ENCODE results near the gene HIP1.
"Not testable (repeated sequence)": the region's sequence is repeated elsewhere in the genome, so short reads cannot be mapped to it uniquely, and the experiment has no call there.

HIP1 gene

DNA sequence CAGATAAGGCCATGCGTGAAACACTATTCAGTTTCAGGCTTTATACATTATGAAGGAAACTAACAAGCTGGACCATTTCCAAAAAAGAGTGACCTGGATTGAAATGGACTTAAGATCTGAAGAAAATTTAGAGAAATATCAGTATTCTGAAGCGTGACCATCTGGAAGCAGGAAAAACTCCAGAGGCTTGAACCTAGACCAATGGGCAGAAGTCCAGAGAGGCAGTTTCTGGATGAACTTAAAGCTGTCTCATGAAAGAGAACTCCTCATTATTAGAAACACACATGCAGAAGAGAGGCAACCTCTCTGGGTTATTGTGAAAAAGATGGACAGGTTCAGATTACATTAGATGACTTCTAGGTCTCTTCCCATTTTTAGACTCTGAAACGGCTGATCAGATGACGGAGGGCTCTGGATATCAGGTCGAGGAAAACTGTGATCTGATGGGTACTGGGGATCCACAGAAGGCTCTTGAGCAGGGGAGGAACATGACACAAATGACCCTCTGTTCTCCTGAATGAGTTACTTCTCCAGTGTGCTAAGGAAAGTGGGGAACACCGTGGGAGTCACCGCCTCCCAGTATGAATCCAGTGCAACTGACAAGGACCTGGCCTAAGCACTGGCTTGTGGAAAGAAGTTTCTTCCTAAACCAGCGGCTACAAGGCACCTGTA lies 130.2 kb downstream of the HIP1 start:
- DNase-seq, result no peak

DNA sequence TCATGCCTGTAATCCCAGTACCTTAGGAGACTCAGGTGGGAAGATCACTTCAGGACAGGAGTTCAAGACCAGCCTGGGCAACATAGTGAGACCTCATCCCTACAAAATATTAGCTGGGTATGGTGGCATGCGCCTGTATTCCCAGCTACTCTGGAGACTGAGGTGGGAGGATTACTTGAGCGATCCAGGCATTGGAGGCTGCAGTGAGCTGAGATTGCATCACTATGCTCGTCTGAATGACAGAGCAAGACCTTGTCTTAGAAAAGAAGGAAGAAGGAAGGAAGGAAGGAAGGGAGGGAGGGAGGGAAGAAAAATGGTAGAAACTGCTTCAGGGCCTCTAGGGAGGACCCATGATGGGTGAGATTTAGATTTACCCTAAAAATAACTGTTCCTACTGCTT lies 134.3 kb downstream of the HIP1 start:
- no peak for DNase-seq

DNA sequence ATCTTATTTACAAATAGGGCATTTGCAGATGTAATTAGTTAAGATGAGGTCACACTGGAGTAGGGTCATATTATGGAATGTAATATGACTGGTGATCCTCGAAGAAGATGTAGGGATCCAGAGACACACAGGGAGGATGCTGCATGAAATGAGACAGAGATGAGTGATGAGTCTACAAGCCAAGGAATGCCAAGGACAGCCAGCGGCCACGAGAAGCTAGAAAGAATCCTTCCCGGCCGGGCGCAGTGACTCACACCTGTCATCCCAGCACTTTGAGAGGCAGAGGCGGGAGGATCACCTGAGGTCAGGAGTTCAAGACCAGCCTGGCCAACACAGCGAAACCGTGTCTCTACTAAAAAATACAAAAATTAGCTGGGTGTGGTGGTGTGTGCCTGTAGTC lies 135.9 kb downstream of the HIP1 start:
- DNase-seq, result not testable (repeated sequence)

DNA sequence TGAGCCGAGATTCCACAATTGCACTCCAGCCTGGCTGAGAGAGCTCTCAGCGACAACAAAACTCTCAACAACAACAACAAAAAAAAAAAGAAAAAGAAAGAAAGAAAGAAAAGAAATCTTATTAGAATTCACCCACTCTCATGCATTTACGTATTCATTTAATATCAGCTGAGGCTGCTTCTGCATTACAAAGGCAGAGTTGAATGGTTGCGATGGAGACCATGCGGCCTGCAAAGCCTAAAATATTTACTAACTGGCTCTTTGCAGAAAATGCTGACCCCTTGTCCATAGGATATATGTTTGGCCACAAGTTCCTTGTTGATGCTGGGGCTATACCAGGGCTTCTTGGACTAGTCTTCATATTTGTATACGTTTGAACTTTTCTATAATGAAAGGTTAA lies 137.2 kb downstream of the HIP1 start:
- DNase-seq, result no peak

DNA sequence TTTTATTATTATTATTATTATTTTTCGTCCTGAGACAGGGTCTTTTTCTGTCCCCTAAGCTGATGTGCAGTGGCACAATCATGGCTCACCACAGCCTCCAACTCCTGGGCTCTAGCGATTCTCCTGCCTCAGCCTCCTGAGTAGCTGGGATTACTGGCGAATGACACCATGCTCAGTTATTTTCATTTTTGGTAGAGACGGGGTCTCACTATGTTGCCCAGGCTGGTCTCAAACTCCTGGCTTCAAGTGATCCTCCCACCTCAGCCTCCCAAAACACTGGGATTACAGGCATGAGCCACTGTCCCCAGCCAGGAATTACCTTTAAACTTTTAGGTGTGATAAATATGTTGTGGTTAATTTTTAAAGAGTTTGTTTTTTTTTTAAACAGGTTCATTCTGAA lies 138.0 kb downstream of the HIP1 start:
- not testable (repeated sequence) for DNase-seq

DNA sequence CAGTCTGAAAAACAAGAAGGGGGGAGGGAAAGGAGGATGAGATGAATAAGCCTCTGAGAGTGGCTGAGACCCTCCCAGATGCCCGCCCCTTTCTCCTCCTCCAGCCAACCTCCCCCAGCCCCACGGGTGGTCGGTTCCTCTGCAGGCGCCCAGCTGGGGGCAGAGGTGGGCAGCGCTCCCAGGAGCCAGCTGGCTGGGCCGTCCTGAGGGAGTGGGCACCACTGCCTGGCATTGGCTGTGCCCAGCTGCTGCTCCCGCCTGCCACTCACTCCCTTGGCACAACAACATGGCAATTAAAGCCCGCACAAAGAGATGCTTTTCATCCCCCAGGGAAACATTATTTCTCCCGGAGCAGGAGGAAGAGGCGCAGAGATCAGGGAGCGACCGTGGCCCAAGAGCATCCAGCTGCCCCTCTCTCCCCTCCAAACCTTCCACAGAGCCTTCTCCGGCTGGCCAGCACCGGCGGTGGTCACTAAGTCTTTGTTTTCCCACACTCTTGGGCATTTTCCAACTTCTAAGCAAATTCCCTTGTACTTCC lies 139.4 kb downstream of the HIP1 start:
- DNase-seq, result no peak

DNA sequence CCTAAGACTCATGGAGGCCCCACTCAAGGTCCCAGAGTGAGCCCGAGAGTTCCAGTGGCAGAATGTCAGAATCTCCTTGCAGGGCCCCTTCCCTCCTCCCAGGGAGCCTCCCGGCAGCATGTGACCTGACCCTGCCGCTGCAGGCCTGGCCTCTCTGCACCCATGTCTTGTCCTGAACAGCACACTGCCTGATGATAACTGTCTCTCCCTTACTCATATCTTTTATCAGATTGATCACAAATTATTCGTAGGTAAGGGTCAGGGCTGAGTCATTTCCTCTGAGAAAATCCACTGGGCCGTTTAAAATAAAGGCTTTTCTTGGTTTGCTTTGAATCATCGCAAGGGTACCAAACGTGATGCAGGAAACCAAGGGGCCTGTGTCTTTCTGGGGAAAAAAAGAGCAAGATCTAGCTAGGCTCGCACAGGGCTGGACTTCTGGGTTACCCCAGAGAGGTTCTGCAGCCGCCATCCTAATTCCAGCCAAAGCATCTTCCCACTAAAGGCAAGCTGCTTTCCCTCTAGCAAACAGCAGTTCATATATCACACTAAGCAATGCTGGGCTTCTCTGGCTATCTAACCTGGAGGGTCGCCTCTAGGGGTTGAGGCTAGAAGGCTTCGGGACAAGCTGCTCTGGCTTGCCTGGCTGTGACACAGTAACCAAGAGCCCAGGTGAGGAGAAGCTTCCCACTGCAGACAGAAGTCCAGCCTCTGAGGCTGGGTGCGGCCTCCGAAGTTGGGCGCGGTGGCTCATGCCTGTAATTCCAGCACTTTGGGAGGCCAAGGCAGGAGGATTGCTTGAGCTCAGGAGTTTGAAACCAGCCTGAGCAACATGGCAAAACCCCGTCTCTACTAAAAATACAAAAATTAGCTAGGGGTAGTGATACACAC lies 141.8 kb downstream of the HIP1 start:
- DNase-seq, result no peak

DNA sequence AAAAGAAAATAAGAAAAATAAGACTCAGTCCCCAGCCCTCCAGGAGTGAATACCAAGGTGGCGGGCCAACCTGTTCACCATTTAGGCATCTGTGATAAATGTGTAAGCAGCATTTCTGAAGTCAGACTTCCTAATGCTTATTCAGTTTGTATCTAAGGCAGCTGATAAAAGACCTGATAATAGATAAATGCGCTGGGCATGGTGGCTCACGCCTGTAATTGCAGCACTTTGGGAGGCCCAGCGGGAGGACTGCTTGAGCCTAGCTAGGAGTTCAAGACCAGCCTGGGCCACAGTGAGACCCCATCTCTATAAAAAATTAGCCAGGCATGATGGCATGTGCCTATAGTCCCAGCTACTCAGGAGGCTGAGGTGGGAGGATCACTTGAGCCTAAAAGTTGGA lies 143.0 kb downstream of the HIP1 start:
- no peak for DNase-seq

DNA sequence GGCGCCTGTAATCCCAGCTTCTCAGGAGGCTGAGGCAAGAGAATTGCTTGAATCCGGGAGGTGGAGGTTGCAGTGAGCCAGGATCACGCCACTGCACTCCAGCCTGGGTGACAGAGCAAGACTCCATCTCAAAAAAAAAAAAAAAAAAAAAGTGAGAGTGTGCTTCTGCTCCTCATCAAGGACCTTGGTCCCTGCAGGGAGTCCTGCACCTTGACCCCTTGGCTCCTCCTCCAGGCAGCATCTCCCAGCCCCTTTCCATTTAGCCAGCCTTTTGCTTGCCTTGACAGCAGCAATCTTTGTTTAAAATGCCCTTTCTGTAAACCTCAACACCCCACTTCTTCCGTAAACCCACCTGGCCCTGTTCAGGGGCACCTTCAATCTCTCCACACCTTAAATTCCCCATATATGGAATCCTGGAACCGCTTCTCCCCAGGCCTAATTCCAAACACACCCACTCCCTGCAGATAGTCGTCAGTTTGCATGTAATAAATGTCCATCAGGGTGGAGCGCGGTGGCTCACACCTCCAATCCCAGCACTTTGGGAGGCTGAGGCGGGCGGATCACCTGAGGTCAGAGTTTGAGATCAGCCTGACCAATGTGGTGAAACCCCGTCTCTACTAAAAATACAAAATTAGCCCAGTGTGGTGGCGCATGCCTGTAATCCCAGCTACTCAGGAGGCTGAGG lies 145.1 kb downstream of the HIP1 start:
- not testable (repeated sequence) for DNase-seq

DNA sequence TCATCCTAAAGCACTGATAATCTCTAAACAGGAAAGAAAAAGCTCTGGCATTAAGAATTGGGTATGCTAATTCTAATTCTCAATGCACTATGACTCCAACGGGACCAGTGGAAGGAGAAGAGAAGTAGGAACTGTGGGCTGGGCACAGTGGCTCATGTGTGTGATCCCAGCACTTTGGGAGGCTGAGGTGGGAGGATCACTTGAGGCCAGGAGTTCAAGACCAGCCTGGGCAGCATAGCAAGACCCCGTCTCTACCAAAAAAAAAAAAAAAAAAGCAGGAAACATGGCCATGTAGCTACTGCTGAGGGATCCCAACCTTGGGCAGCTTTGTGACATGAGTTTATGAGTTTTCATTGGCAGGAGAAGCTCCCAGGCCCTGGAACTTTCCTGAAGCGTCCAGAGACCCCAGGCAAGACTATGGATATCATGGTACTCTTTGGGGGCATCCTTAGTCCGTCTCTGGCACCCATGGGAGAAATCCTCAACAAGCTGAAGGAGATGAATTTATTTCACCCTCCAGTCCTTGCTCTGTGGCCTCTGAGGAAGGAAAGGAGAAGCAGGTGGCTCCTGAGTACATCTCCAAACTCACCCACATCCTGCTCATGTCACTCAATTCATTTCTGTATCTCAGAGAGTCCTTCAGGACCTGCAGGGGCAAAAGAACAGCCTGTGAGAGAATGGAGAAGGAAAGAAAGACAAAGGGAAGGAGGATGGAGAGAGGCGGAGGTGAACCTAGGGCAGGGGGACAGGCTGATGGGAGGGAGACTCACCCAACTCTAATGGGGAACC lies 147.1 kb downstream of the HIP1 start:
- DNase-seq, result no peak

DNA sequence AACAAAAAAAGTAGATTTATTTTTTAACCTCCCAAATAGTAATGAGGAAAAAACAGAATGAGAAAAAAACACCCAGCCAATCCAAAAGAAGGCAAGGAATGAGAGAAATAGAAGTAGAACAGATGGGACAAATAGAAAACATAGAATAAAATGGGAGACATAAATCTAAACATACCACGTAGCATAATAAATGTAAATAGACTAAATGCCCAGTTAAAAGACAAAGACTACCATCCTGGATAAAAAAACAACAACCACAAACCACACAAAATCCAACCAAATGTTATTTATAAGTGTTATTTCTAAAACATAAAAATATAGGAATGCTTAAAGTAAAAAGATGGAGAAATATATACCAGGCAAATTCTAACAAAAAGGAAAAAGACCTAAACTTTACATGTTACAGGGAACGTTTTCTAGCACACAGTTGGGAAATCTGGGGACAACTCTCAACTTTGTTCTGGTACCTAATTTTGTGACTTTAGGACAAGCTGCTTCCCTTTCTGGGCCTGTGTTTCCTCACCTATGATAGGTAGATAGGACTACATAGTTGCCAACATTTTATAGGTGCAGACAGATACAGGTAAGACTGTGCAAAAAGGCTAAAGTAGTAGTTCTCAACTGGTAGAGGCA lies 148.3 kb downstream of the HIP1 start:
- no peak for DNase-seq

DNA sequence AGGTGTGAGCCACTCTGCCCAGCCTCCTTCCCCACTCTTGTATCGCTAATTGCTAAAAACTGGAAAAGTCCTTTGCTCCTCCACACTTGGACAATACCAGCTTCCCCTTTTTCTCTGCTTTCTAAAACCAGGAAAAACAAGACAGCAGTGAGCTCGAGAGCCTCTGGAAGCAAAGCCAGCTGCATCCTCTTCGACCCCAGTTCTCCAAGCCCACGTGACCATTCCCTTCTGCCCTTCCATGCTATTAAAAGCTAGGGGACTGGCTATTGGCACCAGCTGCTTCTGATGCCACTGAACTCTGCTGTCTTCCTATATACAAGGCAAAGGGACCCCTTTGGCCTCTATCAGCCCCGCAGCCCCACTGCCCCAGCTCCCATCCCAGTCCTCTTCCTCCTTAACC lies 154.4 kb downstream of the HIP1 start:
- no peak for DNase-seq

DNA sequence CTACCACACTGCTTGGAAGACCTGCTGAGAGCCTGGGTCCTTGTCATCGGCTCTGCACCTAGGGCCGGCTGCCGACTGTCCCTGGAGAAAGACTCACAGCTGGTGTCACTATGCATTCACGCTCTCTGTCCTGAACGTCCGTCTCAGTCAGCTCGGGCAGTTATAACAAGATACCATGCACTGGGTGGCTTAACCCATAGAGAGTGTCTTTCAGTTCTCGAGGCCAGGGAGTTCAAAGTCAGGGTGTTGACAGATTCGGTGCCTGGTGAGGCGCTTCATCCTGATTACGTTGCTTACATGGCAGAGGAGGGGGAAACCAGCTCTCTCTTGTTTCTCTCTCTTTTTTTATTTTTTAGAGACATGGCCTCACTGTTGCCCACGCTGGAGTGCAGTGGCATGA lies 155.5 kb downstream of the HIP1 start:
- DNase-seq, result no peak

DNA sequence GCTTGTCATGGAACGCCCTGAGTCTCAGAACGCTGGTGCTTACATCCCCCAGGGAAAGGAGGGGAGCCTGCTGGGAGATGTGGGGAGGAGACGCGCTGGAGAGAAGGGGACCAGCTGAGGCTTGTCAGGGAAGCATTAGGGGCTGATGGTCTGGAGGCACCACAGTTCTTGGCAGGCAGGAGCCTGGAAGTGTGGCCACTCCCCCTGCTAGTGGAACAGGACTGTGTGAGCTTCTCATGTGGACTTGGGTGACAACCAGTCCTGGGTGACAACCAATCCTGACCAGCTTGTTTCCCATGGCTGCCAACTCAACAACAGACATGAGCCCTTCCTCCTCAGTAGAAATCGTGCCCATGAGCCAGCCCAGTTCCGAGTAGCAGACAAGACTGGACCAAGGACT lies 158.8 kb downstream of the HIP1 start:
- DNase-seq, result no peak

DNA sequence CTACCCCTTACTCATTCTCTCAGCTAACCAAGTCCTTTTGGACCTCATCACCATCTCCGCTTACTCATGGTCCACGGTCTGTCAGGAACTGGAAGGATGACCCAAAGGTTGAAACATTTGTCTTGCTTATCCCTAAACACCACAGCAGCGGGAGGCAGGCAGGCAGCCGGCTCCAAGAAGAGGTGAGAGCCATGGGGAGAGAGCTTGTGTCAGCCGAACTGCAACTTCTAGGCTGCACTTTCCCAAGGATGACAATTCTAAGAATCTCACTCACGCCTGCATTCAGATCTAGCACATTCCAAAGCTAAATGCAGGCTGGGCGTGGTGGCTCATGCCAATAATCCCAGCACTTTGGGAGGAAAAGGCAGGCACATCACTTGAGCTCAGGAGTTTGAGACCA lies 160.7 kb downstream of the HIP1 start:
- DNase-seq, result no peak

DNA sequence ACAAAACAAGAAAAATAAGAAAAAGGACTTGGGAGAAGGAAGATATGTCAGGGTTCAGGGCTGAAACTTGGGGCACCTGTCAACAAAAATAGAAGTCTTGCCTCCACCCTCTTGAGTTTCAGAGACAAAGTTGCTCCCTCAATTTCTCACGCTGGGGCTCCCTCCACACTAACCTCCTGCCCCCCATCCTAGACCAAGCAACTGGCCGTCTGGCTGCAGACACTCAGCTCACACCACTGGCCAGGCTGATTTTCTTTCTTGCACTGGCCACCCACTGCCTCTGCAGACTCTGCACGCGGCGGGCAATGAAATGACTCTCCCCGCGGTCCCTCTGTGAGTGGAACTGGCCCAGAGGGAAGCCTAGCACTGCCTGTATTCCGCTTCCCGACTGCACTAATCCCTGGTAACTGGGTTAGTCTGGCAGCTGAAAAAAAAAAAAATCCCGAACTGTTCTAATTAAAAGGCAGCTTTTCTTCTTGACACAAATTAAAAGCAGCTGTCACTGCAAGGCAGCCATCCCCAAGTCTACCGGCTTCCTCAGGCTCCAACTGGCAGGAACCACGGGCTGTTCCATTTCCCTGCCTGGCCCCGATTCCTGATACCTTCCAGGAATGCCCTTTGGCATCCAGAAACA lies 163.1 kb downstream of the HIP1 start:
- DNase-seq, result no peak

DNA sequence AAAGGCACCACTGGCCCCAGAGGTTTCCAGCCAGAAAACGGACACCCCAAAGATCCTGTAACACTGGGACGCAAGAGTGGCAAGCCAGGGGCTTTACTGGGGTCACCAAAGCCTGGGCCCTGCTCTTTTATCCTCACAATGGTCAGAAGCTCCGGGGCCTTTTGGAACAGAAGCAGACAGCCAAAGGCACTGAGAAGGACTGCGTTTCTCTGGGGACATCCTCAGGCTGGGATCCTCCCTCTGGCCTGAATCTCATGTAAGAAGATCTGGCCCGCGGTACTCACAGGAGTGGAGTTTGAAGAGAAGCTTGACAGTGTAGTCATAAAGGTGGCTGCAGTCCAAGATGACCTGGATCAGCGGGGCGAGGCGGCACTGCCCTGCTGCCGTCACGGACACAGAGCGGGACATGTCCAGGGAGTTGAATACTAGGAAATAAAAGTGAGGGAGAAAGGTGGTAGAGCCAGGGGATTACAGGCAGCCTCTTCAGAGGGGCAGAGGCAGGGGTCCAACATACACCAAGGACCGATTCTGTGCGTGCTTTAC lies 165.2 kb downstream of the HIP1 start:
- DNase-seq, result no peak

DNA sequence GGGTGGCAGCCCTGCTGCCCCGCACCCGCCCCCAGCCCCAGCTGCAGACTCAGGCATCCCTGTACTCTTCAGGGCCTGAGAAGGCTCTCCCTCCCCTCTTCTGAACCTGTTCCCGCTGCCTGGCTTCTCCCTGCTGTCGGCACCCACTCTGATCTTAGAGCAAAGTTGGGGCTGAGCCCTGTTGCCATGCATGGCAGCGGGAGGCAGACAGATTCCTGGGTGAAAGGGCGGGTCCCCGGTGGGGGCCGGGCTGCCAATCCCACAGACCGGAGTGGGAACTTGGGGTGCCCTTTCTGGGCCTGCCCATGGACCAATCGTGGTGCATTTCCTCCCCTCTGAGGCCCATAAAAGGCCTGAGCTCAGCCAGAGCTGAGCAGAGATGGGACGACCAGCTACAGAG lies 165.9 kb downstream of the HIP1 start:
- DNase-seq, result no peak

DNA sequence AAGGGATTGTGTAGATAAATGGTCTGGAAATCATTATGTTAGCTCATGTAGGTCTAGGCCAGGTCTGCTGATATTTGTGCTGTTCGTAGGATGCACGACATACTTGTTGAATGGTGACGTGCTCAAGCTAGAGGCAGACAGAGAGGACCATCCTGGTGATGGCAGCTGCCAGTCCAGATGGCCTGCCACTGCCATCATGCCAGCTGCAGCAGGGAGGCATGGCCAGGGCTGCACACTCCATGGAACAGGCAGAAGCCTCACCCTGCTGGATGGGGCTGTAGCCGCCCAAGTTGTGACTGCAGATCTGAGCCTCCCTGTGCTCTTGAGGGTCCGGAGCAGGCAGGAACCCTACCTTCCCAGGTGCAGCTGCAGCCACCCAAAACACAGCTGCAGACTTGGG lies 166.3 kb downstream of the HIP1 start:
- DNase-seq, result no peak

DNA sequence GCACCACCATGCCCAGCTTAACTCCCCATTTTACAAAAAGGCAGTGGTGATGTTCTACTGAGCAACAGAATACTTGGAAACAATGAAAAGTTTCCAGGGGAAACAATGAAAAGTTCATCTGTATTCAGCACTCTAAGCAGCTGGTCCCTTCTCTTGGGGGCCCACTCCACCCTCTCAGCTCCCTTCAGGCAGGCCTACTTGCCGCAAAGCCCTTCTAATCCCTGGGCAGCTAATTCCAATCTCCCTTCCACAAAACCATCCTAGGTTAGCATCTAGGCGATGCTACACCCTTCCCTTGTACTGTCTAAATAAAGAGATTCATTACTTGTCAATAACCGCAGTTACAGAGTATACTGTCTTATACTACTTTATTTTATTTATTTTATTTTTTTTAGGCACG lies 167.5 kb downstream of the HIP1 start:
- no peak for DNase-seq

DNA sequence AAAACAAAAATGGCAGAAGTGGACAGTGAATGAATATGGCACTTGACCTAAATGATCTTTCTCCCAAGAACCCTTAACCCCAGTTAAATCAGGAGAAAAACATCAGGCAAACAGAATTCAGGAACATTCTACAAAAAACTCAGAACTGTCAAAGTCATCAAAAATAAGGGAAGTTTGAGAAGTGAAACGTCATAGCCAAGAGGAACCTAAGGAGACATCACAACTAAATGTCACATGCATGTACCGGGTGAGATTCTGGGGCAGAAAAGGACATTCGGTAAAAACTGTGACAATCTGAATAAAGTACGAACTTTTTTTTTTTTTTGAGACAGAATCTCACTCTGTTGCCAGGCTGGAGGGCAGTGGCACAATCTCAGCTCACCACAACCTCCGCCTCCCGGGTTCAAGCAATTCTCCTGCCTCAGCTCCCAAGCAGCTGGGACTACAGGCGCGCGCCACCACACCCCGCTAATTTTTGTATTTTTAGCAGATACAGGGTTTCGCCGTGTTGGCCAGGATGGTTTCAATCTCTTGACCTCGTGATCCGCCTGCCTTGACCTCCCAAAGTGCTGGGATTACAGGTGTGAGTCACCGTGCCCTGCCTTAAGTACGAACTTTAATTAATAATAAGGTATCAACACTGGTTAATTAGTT lies 169.0 kb downstream of the HIP1 start:
- not testable (repeated sequence) for DNase-seq

All from RPMI8226 (cell line).